ENCODE data around the gene DMXL1. TPM values are rescaled to one million over a fixed set of nuclear protein-coding genes. Genes with fewer than 3 reads are reported as not detected.
"Not testable (repeated sequence)": the region's sequence is repeated elsewhere in the genome, so short reads cannot be mapped to it uniquely, and the experiment has no call there.

DMXL1 gene
- total RNA-seq, 1 donor from 2014 or later: 29.1 TPM

DNA sequence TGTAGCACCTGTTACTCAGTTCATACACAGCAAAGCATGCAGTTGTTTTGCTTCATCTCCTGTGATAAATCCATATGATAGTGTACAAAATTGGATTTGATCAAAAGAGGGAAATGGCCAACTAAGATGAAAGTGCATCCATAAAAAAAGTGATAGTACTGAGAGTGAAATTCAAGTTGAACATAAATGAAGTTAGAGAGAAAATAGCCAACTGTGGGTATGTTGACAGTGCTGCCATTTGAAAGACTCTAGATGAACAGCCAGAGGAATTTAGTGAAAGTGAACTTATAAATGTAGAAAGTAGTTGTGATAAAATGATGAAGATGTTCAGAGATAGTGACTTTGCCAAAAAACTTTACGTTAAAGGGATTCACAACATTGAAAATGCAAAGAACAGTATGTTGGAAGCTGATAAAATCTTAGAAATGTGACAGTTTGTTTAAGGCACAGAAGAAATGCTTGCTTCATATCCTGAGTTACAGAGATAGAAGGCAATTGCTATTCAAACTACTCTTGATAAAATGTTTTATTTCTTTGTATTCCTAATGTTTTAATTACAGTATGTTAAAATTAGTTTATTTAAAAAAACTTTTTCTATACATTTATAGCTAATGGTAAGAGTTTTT is 119.7 kb downstream of the DMXL1 start:
- intact Hi-C loops (cut with micrococcal nuclease): no loop called here

GRCh38 chr5:119191944-119192343 is 121.1 kb downstream of the DMXL1 start:
- intact Hi-C loops (cut with micrococcal nuclease): no loop called here

DNA sequence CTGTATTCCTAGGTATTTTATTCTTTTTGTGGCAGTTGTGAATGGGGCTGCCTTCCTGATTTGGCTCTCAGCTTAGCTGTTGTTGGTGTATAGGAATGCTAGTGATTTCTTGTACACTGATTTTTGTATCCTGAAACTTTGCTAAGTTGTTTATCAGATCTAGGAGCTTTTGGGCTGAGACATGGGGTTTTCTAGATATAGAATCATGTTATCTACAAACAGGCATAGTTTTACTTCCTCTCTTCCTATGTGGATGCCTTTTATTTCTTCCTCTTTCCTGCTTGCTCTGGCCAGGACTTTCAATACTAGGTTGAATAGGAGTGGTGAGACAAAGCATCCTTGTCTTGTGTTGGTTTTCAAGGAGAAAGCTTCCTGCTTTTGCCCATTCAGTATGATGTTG is 129.9 kb downstream of the DMXL1 start:
- intact Hi-C loops (cut with micrococcal nuclease): no loop called here

GRCh38 chr5:119207105-119207504 is 136.2 kb downstream of the DMXL1 start:
- intact Hi-C loops (cut with micrococcal nuclease): no loop called here

DNA sequence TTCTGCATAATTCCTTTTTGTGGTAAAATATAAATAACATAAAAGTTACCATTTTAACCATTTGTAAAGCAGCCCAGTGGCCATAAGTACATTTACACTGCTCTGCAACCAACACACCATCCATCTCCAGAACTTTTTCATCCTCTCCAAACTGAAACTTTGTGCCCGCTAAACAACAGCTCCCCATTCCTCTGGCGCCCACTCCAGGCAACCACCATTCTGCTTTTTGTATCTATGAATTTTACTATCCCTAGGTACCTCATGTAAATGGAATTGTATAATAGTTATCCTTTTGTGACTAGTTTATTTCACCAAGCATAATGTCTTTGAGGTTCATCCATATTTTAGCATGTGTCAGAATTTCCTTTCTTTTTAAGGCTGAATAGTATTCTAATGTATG is 141.1 kb downstream of the DMXL1 start:
- intact Hi-C loops (cut with micrococcal nuclease): no loop called here

DNA sequence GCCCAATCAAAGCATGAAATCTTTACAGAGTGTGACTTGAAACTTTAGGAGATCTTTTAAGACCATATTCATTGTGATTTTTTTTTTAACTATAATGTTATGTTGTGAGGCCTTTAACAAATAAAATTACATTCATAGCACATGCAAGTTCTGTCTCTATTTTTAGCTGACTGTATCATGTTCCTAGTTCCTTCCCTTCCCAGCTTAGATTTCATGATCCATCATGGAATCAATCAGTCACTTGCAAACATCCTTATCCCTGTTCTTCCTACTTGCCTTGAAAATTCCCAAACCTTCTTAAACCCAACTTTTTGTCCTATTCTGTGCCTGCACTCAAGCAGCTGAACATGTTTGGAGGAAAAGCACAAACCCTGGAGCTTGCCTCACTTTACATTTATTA is 141.8 kb downstream of the DMXL1 start:
- intact Hi-C loops (cut with micrococcal nuclease): no loop called here

- intact Hi-C loops (cut with micrococcal nuclease): no loop called here
Measured at GRCh38 chr5:119217183-119217582, 146.3 kb downstream of the DMXL1 start.

DNA sequence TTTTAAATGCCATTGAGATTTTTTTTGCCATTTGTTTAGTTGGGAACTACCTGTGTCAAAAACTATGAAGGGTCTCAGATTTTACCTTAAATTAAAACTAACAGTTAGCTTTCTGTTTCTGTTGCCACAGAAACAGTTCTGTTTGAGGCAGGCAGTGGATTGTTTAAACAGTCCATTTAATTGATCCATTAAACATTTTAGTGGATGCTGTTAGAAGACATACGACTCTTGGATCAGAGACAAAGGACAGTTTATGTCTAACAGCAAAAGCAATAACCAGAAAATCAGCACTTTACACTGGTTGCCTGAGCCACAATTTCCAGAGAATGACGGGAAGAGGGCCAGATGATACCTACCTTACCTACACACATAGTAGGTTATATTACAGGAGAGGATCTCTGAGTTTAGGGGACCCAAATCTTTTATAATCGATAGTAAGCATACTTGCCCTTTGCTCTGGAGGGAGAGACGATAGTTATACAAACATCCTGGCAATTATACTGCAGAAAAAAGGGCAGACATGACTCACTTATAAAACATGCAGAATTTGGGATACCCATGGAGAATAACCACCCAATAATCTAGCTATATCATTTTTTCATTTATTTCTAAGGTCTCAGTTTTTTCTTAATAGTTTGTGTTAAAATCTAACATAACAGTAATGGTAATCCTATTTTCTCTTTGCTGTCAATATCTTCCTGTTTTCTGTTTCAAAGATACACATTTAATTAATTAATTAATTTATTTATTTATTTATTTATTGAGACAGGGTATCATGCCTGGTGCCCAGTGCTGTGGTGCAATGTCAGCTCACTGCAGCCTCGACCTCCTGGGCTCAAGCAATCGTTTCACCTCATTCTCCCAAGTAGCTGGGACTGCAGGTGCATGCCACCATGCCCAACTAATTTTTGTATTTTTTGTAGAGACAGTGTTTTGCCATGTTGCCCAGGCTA is 148.2 kb downstream of the DMXL1 start:
- intact Hi-C loops (cut with micrococcal nuclease): no loop called here

DNA sequence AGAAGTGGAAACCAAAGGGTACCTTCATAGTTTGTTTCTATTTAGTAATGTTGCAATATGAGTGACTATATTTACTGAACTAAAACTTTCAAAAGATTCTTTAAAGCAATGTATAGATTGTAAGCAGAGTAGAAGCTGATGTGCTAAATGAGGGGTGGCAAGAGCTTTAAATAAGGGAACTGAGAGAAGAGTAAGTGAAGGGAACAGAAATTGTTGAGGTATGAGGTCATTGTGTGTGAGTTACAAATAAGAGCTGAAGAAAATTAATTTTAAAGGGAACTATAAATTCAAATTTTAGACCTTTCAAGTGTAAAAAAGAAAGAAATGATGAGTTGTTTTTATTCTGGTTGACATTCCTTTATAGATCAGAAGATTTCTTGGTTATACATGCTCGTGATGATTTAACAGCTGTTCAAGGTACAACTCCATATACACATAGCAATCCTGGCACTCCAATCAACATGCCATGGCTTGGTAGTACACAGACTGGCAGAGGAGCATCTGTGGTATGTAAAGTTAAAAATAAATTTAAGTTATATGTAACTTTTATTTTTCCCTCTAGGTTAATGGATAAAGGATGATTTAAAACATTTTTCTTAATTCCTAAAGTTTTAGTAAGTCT is 149.8 kb downstream of the DMXL1 start:
- intact Hi-C loops (cut with micrococcal nuclease): no loop called here

DNA sequence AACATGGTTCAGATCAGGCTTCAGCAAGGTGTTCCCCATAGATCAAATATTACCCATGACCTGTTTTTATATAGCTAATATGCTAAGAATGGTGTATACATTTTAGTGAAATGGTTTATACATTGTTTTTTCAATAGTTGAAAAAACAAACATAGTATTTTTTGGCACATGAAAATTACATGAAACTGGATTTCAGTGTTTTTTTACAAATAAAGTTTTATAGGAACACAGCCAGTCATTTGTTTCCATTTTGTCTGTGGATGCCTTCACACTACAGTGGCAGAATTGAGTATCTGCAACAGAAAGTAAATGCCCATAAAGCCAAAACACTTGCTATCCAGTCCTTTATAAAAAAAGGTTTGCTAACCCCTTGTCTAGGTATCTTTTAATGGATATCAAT is 150.4 kb downstream of the DMXL1 start:
- intact Hi-C loops (cut with micrococcal nuclease): no loop called here

DNA sequence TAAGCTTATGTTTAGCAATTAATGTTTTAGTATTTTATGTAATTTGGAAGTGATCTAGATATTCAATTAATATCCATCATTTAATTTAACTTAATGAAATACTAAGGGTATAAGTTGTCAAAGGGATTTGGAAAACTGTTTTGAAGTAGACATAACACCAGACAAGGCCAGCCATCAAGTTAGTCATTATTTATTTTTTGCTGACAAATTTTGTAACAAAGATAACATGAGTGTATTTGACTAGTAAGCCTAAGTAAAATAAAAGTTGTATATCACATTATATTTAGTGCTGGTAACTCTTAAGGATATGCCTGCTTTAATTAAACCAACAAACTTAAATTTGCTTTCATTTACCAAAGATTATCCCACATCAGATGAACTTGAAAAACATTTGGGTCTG is 159.1 kb downstream of the DMXL1 start:
- intact Hi-C loops (cut with micrococcal nuclease): no loop called here

DNA sequence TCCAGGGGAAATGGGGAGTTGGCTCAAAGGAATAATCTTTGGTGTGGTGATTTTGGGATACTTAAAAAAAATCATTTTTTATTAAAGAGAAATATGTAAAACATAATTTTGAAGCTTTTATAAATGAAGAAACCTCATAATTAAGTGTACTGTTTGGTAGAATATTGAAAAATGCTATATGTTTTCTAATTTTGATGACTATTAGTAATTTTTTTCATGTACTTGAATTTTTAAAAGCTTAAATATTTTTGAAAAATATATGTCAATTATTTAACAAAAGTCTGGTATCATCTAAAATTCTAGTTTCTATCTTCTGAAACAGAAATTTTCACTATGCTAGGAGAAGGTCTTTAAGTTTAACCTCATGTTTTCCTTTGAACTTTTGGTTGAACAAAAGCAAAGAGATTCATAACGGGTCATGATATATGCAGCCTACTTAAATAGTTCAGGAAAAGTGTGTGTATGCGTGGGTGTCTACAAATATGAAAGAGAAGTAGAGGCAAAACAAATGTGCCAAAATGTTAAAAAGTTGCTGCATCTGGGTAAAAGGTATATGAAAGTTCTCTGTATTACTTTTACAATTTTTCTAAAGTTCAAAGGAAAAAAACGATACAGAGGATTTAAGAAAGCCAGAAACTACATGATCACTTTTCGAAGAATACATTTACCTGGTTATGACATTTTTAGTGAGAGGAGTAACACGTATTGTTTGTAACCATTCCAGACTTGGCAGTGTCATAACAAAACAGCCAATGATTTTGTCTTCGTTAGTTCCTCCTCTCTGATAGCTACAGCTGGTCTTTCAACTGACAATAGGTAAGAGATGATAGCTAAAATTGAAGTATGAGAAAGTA is 167.6 kb downstream of the DMXL1 start:
- intact Hi-C loops (cut with micrococcal nuclease): no loop called here

DNA sequence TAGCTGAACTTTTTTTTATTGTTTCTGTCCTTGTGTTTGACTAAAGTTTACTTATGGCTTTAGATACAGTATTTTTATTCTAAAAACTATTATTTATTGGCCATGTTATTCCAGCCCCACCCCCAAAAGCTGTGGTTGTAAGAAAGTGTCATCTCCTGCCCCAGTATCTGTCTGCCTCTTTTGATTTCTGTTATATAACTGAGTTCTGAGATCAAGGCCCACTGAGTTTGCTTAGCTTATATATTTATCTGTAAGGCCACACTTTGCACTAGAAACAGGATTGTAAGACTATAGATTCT is 168.2 kb downstream of the DMXL1 start:
- intact Hi-C loops (cut with micrococcal nuclease): no loop called here

GRCh38 chr5:119239826-119240225 is 168.9 kb downstream of the DMXL1 start:
- intact Hi-C loops (cut with micrococcal nuclease): not testable (repeated sequence)

GRCh38 chr5:119243888-119244287 is 173.0 kb downstream of the DMXL1 start:
- intact Hi-C loops (cut with micrococcal nuclease): no loop called here

DNA sequence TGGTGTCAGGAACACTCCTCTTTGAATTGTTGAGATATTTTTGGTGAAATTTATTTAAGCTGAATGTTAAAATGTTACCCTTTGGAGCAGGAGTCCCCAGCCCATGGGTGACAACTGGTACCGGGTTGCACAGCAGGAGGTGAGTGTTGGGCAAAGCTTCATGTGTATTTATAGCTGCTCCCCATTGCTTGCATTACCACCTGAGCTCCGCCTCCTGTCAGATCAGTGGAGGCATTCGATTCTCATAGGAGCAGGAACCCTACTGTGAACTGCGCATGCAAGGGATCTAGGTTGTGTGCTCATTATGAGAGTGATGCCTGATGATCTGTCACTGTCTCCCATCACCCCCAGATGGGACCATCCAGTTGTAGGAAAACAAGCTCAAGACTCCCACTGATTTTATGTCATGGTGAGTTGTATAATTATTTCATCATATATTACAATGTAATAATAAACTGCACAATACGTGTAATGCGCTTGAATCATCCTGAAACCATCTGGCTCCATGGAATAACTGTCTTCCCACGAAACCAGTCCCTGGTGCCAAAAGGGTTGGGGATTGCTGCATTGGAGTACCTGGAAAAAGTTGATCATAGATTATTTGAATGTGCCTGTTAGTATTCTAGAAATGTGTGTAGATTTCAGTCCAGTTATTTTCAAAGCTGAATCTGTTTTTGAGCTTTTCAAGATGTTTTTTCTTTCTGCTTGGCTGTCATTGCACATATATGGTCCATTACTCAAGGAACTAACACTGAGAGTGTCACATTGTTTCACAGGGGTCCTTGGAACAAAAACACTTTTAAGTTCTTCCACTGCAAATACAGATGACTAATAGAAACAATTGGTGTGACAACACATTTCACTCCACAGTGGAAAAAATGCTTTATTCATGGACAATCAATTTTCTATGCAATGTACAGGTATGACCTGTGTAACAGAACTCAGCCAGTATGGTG is 180.3 kb downstream of the DMXL1 start:
- intact Hi-C loops (cut with micrococcal nuclease): no loop called here

DNA sequence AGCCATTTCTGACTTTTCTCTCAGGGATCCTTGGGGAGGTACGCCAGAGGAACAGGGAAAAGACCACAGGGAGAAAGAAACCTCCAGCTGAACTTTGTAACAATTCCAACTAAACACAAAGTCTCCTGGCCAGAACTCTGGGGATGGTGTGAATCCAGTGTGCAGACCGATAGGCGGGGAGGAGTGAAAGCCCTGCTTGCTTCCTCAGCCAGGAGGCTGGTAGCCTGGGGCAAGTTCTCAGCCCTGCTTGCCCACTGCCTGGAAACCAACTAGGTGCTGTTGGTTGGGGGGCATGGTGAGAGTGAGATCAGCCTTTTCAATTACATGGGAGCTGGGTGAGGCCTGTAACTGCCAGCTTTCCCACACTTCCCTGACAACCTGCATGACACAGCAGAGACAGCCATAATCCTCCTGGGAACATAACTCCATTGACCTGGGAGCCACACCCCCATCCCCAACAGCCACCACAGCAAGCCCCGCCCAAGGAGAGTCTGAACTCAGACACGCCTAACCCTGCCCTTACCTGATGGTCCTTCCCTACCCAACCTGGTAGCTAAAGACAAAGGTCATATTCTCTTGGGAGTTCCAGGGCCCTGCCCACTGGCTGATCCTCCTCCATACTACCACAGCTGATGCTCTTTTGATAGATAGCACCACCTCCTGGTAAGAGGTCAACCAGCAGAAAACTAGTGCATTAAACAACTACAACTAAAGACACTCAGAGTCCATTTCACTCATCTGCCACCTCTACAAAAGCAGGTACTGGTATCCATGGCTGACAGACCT is 184.9 kb downstream of the DMXL1 start:
- intact Hi-C loops (cut with micrococcal nuclease): loop anchor here (1.0 kb wide), 2 partner anchors 233 to 267 kb away; partner anchors contain the start of gene DTWD2

- intact Hi-C loops (cut with micrococcal nuclease): no loop called here
Measured at GRCh38 chr5:119257613-119258012, 186.7 kb downstream of the DMXL1 start.

DNA sequence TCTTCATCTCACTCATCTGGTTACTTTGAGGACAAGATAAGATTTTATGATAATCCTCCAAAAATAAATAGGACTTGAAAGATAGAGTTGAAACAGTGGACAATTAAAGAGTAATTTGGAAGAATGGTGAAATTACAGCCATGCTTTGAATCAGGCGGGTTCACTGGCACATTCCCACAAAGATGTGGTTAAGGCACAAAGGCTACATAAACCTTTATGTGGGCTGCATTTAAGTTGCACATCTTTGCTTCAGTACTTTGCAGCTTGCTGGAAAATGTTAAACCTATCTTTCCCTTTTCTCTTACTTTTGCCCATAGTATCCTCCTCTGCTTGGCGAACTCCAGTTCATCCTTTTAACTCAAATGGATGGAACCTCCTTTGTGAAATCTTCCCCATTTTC is 192.8 kb downstream of the DMXL1 start:
- intact Hi-C loops (cut with micrococcal nuclease): no loop called here

DNA sequence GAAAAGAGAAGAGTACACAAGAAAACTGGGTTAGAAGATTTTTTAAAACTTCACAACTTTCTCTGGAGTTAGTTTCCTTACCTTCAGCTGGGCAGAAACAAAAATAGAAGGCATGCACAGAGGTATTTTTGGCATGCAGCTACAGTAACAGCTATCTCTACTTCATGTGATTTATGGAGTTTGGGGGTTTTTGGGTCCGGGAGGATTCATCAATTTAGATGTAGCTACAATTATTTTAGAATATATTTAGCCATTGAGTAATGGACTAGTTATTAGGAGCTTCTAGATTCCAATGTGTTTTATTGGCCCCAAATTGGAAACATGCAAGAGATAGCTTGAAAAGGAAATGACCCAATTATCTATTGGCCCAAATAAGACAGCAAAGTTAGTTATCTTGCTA is 193.3 kb downstream of the DMXL1 start:
- intact Hi-C loops (cut with micrococcal nuclease): no loop called here

Measured in T-helper 1 cell treated with Interleukin-12 subunit alpha and Interleukin-12 subunit beta and Interleukin-4 antibody, amounts not matched to agents 30 ng/mL and 1 ng/mL, for 36 hours (primary cell).